ENCODE data around the gene MYL10.

MYL10 gene

GRCh38 chr7:101567230-101567629, 61.9 kb downstream of the MYL10 start:
- DNase-seq (ENCODE audit: low read depth in 2 of 2) = no peak

GRCh38 chr7:101565601-101566209, 63.4 kb downstream of the MYL10 start:
- DNase-seq (ENCODE audit: low read depth in 2 of 2) = no peak

GRCh38 chr7:101564778-101565211, 64.3 kb downstream of the MYL10 start:
- no peak for DNase-seq (ENCODE audit: low read depth in 2 of 2)

DNA sequence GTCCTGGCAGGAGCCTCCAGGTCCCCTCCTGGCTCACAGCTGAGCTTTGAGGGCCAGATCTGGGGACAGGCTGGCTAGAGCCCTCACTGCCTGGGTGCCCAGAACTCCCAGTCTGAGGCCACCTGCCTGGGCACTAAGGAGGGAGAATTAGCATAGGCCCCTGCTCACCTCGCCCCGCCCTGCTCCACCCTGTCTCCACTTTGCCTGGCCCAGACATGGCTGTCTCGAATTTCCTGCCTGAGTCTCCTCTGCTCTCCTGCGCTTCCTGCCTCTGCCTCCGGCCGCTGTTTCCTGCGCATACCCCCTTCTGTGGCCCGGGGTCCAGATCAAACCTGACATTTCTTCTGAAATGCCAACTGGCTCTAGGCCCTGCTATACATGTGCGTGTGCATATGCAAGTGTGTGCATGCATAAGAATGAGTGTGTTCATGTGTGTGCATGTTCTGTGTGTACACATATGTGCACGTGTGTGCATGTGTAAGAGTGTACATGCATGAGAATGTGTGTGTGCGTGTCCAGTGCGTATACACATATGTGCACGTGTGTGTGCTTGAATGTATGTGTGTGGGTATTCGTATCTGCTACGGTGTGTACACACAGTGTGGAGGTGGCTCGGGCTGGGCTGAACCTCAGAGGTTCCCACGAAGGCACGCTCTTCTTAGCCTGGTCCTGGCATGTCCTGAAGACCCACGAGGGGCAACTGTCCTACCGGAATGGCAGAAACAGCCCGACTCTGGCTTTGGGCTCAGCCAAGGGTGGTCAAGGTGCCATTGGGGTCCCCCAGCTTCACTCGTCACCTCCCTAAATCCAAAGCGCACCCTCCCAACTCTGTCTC, 64.9 kb downstream of the MYL10 start:
- no peak for DNase-seq (ENCODE audit: low read depth in 2 of 2)
